PC-9 (cell line): ENCODE measurements around the gene PLEKHA5.

ENCODE experiments used
- CTCF ChIP-seq: fragments of 200-600 bp; sonication (generic); conservative IDR thresholded peaks from 2 replicates; pipeline ENCODE4 v1.6.1; 2017; ENCODE audit warnings: mixed run types, antibody characterized with exemption, mild to moderate bottlenecking, moderate library complexity
- EZH2 ChIP-seq: fragments of 200-600 bp; sonication (generic); IDR thresholded peaks from 2 replicates; pipeline ENCODE4 v1.8.0; 2017; ENCODE audit warnings: antibody characterized with exemption, low read depth

GRCh38 chr12:19284658-19285057 lies 155.1 kb downstream of the PLEKHA5 start:
- TF ChIP-seq CTCF (no peak), EZH2 (no peak)
